MCF 10A (cell line): ENCODE results near the gene NRXN3. TPM values are rescaled to one million over a fixed set of nuclear protein-coding genes. Genes with fewer than 3 reads are reported as not detected.

ENCODE experiments used
- BruUV-seq: library from RNA; stranded (reverse); fragments of 400-500 nt; replicated peaks from 2 replicates; lab custom pipeline; 2021; lab: Mats Ljungman, UMichigan
- CTCF ChIA-PET: fragments of 300-600 bp; sonication (Branson Sonifier 250); formaldehyde crosslinking; extraction: SDS; loops from one replicate; lab custom pipeline; 2021; ENCODE audit warnings: antibody characterized with exemption, inconsistent platforms; lab: Yijun Ruan, JAX
- POLR2A ChIA-PET: fragments of 300-600, 350-650 bp; sonication (Branson Sonifier 250); formaldehyde crosslinking; extraction: SDS; loops from one replicate; lab custom pipeline; 2020; ENCODE audit warnings: antibody characterized with exemption, inconsistent platforms; lab: Yijun Ruan, JAX
- DNase-seq: peaks from one replicate; pipeline ENCODE4 v3.0.0-alpha.2; 2018; ENCODE audit not compliant: unreplicated experiment
- H3K27ac Mint-ChIP-seq: one replicate; pipeline ENCODE4 v1.8.0; 2022; ENCODE audit warnings: mild to moderate bottlenecking, low read depth, mixed read lengths; ENCODE audit not compliant: unreplicated experiment
- H3K27me3 Mint-ChIP-seq: one replicate; pipeline ENCODE4 v1.8.0; 2022; ENCODE audit warnings: mixed read lengths; ENCODE audit not compliant: insufficient read depth, unreplicated experiment
- H3K36me3 Mint-ChIP-seq: one replicate; pipeline ENCODE4 v1.8.0; 2022; ENCODE audit warnings: mild to moderate bottlenecking, moderate library complexity, mixed read lengths; ENCODE audit not compliant: insufficient read depth, unreplicated experiment
- H3K4me1 Mint-ChIP-seq: one replicate; pipeline ENCODE4 v1.8.0; 2022; ENCODE audit warnings: mixed read lengths; ENCODE audit not compliant: insufficient read depth, unreplicated experiment
- H3K4me3 Mint-ChIP-seq: one replicate; pipeline ENCODE4 v1.8.0; 2022; ENCODE audit warnings: mild to moderate bottlenecking, moderate library complexity, mixed read lengths; ENCODE audit not compliant: unreplicated experiment
- H3K9me3 Mint-ChIP-seq: one replicate; pipeline ENCODE4 v1.8.0; 2022; ENCODE audit warnings: mixed read lengths; ENCODE audit not compliant: unreplicated experiment
- CTCF ChIP-seq: fragments of 200-600 bp; IDR thresholded peaks from one replicate; pipeline ENCODE4 v1.8.0; 2022; ENCODE audit warnings: antibody characterized with exemption, mild to moderate bottlenecking; ENCODE audit not compliant: unreplicated experiment
- intact Hi-C: fragments of 100-400 bp; cut with micrococcal nuclease; formaldehyde crosslinking; loops from 2 replicates; pipeline ENCODE4 v1.14.1; 2022
- total RNA-seq: library from RNA; stranded (reverse); gene quantifications from 2 replicates; pipeline ENCODE4 v1.2.3, GENCODE V29; 2022

Gene NRXN3
- total RNA-seq, 1 experiment from 2014 or later = not detected

GRCh38 chr14:79701371-79701770 is 1531.2 kb downstream of the NRXN3 start:
- no peak for TF ChIP-seq CTCF
- BruUV-seq = no TSS peak
- ChIA-PET POLR2A (no interaction called here), CTCF (no interaction called here)
- Mint-ChIP-seq H3K4me1 (no peaks in the 10 kb centered on the region), H3K9me3 (no peaks in the 10 kb centered on the region), H3K4me3 (no peak overlapping the region), H3K36me3 (no peaks in the 10 kb centered on the region), H3K27ac (no peak overlapping the region), H3K27me3 (peaks cover 30% of the 10 kb centered on the region)
- intact Hi-C loops = no loop called here
- DNase-seq = no peak

DNA sequence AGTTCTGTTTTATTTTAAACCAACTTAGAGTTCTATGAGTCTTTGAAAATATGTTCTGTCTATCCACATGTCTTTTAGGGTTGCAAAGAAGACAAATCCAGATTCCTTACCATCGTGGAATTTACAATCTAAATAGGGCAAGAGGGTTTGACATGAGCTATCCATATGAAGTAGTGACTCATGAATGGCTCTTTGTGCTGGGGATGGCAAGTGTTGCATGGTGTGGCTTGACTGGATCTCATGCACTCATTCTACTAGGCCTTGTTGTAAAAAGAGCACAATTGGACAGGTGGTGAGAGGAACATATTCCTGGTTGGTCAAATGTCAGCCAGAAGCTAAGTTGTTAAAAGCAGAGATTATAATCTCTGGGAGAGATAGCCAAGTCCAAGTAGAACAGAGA is 1532.0 kb downstream of the NRXN3 start:
- no TSS peak for BruUV-seq
- ChIA-PET CTCF (no interaction called here), POLR2A (no interaction called here)
- no peaks in the 10 kb centered on the region for H3K9me3 Mint-ChIP-seq
- no peak for TF ChIP-seq CTCF
- no peak for DNase-seq
- intact Hi-C loops = no loop called here
- H3K36me3 Mint-ChIP-seq = no peaks in the 10 kb centered on the region
- H3K4me1 Mint-ChIP-seq = no peaks in the 10 kb centered on the region
- H3K4me3 Mint-ChIP-seq = no peak overlapping the region
- peaks cover 30% of the 10 kb centered on the region for H3K27me3 Mint-ChIP-seq
- H3K27ac Mint-ChIP-seq = no peak overlapping the region

GRCh38 chr14:79703209-79703608 is 1533.0 kb downstream of the NRXN3 start:
- peaks cover 30% of the 10 kb centered on the region for H3K27me3 Mint-ChIP-seq
- ChIA-PET POLR2A (no interaction called here), CTCF (interaction anchor here (0.5 to 0.6 kb wide), 2 partner anchors 144 to 736 kb away, joined by 3 to 4 read pairs; no protein-coding TSS in a partner anchor)
- H3K27ac Mint-ChIP-seq = no peak overlapping the region
- no peaks in the 10 kb centered on the region for H3K36me3 Mint-ChIP-seq
- TF ChIP-seq CTCF = no peak
- no peaks in the 10 kb centered on the region for H3K9me3 Mint-ChIP-seq
- intact Hi-C loops = no loop called here
- DNase-seq = no peak
- H3K4me1 Mint-ChIP-seq = no peaks in the 10 kb centered on the region
- no peak overlapping the region for H3K4me3 Mint-ChIP-seq
- no TSS peak for BruUV-seq

GRCh38 chr14:79704041-79704807 is 1534.1 kb downstream of the NRXN3 start:
- no peak for TF ChIP-seq CTCF
- intact Hi-C loops = no loop called here
- Mint-ChIP-seq H3K27me3 (peaks cover 21% of the 10 kb centered on the region), H3K9me3 (no peaks in the 10 kb centered on the region), H3K4me1 (no peaks in the 10 kb centered on the region), H3K27ac (no peak overlapping the region), H3K4me3 (no peak overlapping the region), H3K36me3 (no peaks in the 10 kb centered on the region)
- no TSS peak for BruUV-seq
- no peak for DNase-seq
- POLR2A ChIA-PET = no interaction called here
- CTCF ChIA-PET = interaction anchor here (0.5 to 0.6 kb wide), 2 partner anchors 143 to 737 kb away, joined by 3 to 4 read pairs; no protein-coding TSS in a partner anchor
